Activated B cell treated with CpG ODN at 0.5 μM for 24 hours (primary cell): ENCODE results near the gene GABARAP. TPM values are rescaled to one million over a fixed set of nuclear protein-coding genes. Genes with fewer than 3 reads are reported as not detected.

ENCODE experiments used
- ATAC-seq: fragments of 200-7000 bp; cut with Tn5 transposase; one replicate; pipeline ENCODE4 v1.10.0; 2021; ENCODE audit warnings: low read depth, mild to moderate bottlenecking, moderate library complexity
- CTCF ChIA-PET: fragments of 350-600 bp; sonication (Branson Sonifier 250); formaldehyde crosslinking; loops from one replicate; lab custom pipeline; 2021; ENCODE audit warnings: antibody characterized with exemption; lab: Charles Lee
- POLR2A ChIA-PET: fragments of 350-600 bp; sonication (Branson Sonifier 250); formaldehyde crosslinking; loops from one replicate; lab custom pipeline; 2021; ENCODE audit warnings: antibody characterized with exemption; lab: Charles Lee
- DNase-seq: peaks from one replicate; pipeline ENCODE4 v3.0.0; 2022
- H3K27ac Mint-ChIP-seq: one replicate; pipeline ENCODE4 v1.8.0; 2020; ENCODE audit warnings: mixed read lengths
- H3K27me3 Mint-ChIP-seq: one replicate; pipeline ENCODE4 v1.8.0; 2021; ENCODE audit warnings: mixed read lengths
- H3K36me3 Mint-ChIP-seq: one replicate; pipeline ENCODE4 v1.8.0; 2021; ENCODE audit warnings: low read depth, mixed read lengths
- H3K4me1 Mint-ChIP-seq: one replicate; pipeline ENCODE4 v1.8.0; 2021; ENCODE audit warnings: mixed read lengths
- H3K4me3 Mint-ChIP-seq: one replicate; pipeline ENCODE4 v1.8.0; 2020; ENCODE audit warnings: mild to moderate bottlenecking, mixed read lengths
- H3K9me3 Mint-ChIP-seq: one replicate; pipeline ENCODE4 v1.8.0; 2020; ENCODE audit warnings: mixed read lengths
- CTCF ChIP-seq: fragments of 200-600 bp; IDR thresholded peaks from one replicate; pipeline ENCODE4 v1.8.0; 2022; ENCODE audit warnings: antibody characterized with exemption, mild to moderate bottlenecking
- intact Hi-C: fragments of 100-400 bp; cut with micrococcal nuclease; formaldehyde crosslinking; loops from one replicate; pipeline ENCODE4 v1.15.1; 2024
- total RNA-seq: library from RNA; stranded (reverse); gene quantifications from 2 replicates; pipeline ENCODE4 v1.2.3, GENCODE V29; 2022

GABARAP gene
- total RNA-seq, 1 donor from 2014 or later, result 291 TPM

- ChIA-PET CTCF (no interaction called here), POLR2A (interaction anchor here (0.6 to 10.5 kb wide), 2 partner anchors 13 to 83 kb away, joined by 3 to 245 read pairs; partner anchors contain the start of genes DVL2, GABARAP and PHF23)
- H3K9me3 Mint-ChIP-seq, result no peaks in the 10 kb centered on the region
- intact Hi-C loops, result no loop called here
- H3K4me3 Mint-ChIP-seq, result no peak overlapping the region
- TF ChIP-seq CTCF, result no peak
- H3K27me3 Mint-ChIP-seq, result no peaks in the 10 kb centered on the region
- peaks cover 75% of the 10 kb centered on the region for H3K36me3 Mint-ChIP-seq
- ATAC-seq (no peak), DNase-seq (no peak)
- peaks cover 22% of the 10 kb centered on the region for H3K4me1 Mint-ChIP-seq
- H3K27ac Mint-ChIP-seq, result no peak overlapping the region
These were observed 18.1 kb downstream of the GABARAP start for GRCh38 chr17:7224110-7224509.

GRCh38 chr17:7223375-7223774 is 18.9 kb downstream of the GABARAP start:
- Mint-ChIP-seq H3K27me3 (no peaks in the 10 kb centered on the region), H3K9me3 (no peaks in the 10 kb centered on the region), H3K27ac (no peak overlapping the region), H3K4me3 (no peak overlapping the region), H3K4me1 (peaks cover 27% of the 10 kb centered on the region), H3K36me3 (peaks cover 69% of the 10 kb centered on the region)
- no peak for ATAC-seq
- ChIA-PET POLR2A (interaction anchor here (10.5 kb wide), 1 partner anchor 13 kb away, joined by 245 read pairs; the partner anchor contains the start of genes DVL2, GABARAP and PHF23), CTCF (no interaction called here)
- DNase-seq, result no peak
- intact Hi-C loops, result no loop called here
- no peak for TF ChIP-seq CTCF

- Mint-ChIP-seq H3K36me3 (peaks cover 64% of the 10 kb centered on the region), H3K27me3 (no peaks in the 10 kb centered on the region), H3K9me3 (no peaks in the 10 kb centered on the region), H3K27ac (no peak overlapping the region), H3K4me1 (peaks cover 32% of the 10 kb centered on the region), H3K4me3 (no peak overlapping the region)
- ChIA-PET CTCF (no interaction called here), POLR2A (interaction anchor here (10.5 kb wide), 1 partner anchor 14 kb away, joined by 245 read pairs; the partner anchor contains the start of genes DVL2, GABARAP and PHF23)
- no peak for TF ChIP-seq CTCF
- intact Hi-C loops, result no loop called here
- no peak for ATAC-seq
- DNase-seq, result no peak
These were observed 19.3 kb downstream of the GABARAP start for GRCh38 chr17:7222972-7223292.

- POLR2A ChIA-PET, result interaction anchor here (1.1 to 10.5 kb wide), 2 partner anchors 14 to 29 kb away, joined by 3 to 245 read pairs; partner anchors contain the start of genes CTDNEP1, DVL2, GABARAP and PHF23
- DNase-seq (no peak), ATAC-seq (no peak)
- Mint-ChIP-seq H3K27me3 (no peaks in the 10 kb centered on the region), H3K9me3 (no peaks in the 10 kb centered on the region), H3K27ac (no peak overlapping the region), H3K4me1 (peaks cover 36% of the 10 kb centered on the region), H3K4me3 (no peak overlapping the region), H3K36me3 (peaks cover 60% of the 10 kb centered on the region)
- no peak for TF ChIP-seq CTCF
- CTCF ChIA-PET, result no interaction called here
- intact Hi-C loops, result no loop called here
These were observed 19.9 kb downstream of the GABARAP start for GRCh38 chr17:7222093-7222971.
